COLO668 (cell line): ENCODE results near the gene HECTD2.
"Not testable (repeated sequence)": the region's sequence is repeated elsewhere in the genome, so short reads cannot be mapped to it uniquely, and the experiment has no call there.

ENCODE experiments used
- DNase-seq: peaks from one replicate; lab custom pipeline; 2025; ENCODE audit not compliant: unreplicated experiment; lab: John Stamatoyannopoulos, UW

Gene HECTD2, protein sequence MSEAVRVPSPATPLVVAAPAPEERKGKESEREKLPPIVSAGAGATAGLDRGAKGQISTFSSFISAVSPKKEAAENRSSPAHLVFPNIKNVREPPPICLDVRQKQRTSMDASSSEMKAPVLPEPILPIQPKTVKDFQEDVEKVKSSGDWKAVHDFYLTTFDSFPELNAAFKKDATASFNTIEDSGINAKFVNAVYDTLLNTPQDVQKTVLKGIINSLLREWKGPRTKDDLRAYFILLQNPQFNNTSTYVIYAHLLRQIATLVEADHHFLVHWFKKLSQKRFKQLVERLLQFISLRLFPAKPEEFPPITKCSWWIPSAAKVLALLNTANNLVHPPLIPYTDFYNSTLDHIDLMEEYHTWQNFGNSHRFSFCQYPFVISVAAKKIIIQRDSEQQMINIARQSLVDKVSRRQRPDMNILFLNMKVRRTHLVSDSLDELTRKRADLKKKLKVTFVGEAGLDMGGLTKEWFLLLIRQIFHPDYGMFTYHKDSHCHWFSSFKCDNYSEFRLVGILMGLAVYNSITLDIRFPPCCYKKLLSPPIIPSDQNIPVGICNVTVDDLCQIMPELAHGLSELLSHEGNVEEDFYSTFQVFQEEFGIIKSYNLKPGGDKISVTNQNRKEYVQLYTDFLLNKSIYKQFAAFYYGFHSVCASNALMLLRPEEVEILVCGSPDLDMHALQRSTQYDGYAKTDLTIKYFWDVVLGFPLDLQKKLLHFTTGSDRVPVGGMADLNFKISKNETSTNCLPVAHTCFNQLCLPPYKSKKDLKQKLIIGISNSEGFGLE

DNA sequence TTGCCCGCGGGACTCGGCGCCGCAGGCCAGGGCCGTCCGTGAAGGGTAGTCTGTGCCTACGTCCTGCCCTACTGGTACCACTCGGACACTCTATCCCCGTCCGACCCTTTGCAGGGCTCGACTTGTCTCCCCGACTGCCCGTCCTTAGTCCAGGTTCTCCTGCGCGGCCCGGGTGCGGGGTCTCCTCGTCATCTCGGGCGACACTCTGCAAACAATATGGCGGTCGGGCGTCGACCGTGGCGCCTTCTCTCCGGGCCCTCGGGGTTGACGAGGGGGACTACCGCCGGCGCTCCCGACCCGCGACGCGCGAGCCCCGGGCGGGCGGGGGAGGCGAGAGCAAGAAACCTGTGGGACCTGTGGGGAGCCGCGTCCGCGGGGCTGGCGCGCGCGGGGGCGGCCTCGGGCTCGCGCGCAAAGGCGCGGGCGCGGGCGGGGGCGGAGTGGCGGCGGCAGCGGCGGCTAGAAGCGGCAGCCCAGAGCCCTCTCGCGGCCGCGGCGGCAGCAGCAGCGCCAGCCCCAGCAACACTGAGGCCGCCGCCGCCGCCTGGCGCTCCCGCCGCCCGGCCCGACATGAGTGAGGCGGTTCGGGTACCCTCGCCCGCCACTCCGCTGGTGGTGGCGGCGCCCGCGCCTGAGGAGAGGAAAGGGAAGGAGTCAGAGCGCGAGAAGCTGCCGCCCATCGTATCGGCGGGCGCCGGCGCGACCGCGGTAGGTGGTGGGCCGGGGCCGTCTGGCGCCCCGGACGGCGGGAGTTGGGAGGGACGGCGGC, at the start of gene HECTD2:
Gene HECTD2, plus strand, starts transcription at position 476 of the 769 bp plus-strand sequence. Its CDS starts 95 bp downstream, at position 571.
- peak; percentile 84 for DNase-seq

GRCh38 chr10:91360461-91360860, 49.7 kb upstream of the HECTD2 start:
- DNase-seq = no peak

DNA sequence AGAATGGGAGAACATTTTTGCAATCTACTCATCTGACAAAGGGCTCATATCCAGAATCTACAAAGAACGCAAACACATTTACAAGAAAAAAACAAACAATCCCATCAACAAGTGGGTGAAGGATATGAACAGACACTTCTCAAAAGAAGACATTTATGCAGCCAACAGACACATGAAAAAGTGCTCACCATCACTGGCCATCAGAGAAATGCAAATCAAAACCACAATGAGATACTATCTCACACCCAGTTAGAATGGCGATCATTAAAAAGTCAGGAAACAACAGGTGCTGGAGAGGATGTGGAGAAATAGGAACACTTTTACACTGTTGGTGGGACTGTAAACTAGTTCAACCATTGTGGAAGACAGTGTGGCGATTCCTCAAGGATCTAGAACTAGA, 44.6 kb upstream of the HECTD2 start:
- DNase-seq = not testable (repeated sequence)

GRCh38 chr10:91366704-91367103, 43.4 kb upstream of the HECTD2 start:
- DNase-seq = no peak

GRCh38 chr10:91367127-91367531, 43.0 kb upstream of the HECTD2 start:
- no peak for DNase-seq

DNA sequence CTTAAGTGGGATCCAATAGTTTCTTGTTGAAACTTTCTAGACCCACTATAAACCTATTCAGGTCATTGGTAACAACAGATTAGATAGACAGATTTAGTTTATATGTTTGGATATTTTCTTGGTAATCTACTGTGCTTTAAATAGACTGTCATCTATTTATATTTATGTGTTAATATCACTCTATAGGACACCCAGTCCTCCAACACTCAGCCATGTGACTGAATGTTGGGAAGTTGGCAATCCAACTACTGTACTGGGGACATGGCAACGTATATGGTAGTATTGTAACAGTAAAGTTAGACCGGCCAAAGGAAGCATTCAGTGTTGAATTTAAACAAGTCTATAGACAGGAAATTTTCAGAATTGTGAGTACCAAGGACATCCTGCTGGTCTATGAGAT, 42.6 kb upstream of the HECTD2 start:
- DNase-seq = no peak

- DNase-seq = not testable (repeated sequence)
Observed at GRCh38 chr10:91369978-91370589, 40.1 kb upstream of the HECTD2 start.

DNA sequence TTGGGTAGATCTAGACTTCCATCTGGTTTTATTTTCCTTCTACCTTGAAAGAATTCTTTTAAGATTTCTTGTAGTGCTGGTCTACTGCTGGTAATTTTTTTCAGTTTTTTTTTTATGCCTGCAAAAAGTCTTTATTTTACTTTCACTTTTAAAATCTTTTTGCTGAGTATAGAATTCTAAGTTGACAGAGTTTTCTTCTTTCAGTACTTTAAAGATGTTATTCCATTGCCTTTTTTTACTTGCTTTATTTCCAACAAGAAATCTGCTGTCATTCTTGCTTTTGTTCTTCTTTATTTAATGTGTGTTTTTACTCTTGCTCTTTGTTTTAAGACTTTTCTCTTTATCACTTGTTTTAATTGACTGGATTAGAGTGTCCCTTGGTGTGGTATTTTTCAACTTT, 36.1 kb upstream of the HECTD2 start:
- no peak for DNase-seq

- no peak for DNase-seq
Observed at GRCh38 chr10:91378061-91378460, 32.1 kb upstream of the HECTD2 start.

DNA sequence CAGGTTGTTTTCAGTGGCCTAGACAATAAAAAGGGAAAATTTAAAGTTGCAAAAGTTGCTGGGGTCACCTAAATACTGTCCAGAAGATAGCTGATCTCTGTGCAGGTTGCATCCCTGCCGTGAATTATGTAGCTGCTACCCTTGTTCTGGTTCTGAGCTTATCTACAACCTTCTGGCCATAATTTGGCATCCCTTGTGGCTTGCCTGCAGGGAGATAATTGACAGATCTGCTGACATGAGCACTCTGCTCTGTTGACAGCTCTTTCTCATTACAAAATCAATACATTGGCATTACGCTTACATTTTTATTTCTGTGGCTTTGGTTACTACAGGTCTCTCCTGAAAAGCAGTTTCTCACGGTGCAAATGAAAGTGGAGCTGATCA, 29.3 kb upstream of the HECTD2 start:
- DNase-seq = no peak

GRCh38 chr10:91381257-91381891, 28.8 kb upstream of the HECTD2 start:
- DNase-seq = no peak

- no peak for DNase-seq
Observed at GRCh38 chr10:91385306-91386085, 24.6 kb upstream of the HECTD2 start.

- DNase-seq = no peak
Observed at GRCh38 chr10:91389636-91390512, 20.3 kb upstream of the HECTD2 start.

DNA sequence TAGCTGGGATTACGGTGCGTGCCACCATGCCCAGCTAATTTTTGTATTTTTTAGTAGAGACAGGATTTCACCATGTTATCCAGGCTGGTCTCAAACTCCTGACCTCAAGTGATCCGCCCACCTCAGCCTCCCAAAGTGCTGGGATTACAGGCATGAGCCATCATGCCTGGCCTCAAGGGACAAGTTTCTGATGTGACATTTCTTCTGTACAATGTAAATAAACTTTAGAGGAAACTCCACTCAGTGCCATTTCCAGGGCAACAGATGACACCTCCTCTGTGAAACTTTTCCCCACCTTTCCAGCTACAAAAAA, 19.7 kb upstream of the HECTD2 start:
- not testable (repeated sequence) for DNase-seq

- no peak for DNase-seq
Observed at GRCh38 chr10:91391920-91392319, 18.2 kb upstream of the HECTD2 start.

DNA sequence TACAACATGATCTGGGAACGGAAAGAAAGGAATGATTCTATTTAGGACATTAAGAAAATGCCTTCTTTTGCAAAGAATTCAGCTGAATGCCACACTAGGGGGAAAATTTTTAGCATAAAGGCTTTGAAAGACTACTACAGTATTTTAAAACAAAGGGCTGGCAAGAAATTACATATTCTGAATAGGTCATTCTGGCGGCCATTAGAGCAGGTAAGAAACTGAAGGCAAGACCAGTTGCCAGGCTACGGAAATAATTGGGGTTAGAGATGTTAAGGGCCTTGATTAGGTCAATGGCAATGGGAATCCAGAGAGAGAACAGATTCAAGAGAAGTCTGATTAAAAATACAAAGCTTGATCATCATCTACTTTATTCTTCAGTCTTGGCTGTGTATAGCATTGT, 3.8 kb upstream of the HECTD2 start:
- no peak for DNase-seq

DNA sequence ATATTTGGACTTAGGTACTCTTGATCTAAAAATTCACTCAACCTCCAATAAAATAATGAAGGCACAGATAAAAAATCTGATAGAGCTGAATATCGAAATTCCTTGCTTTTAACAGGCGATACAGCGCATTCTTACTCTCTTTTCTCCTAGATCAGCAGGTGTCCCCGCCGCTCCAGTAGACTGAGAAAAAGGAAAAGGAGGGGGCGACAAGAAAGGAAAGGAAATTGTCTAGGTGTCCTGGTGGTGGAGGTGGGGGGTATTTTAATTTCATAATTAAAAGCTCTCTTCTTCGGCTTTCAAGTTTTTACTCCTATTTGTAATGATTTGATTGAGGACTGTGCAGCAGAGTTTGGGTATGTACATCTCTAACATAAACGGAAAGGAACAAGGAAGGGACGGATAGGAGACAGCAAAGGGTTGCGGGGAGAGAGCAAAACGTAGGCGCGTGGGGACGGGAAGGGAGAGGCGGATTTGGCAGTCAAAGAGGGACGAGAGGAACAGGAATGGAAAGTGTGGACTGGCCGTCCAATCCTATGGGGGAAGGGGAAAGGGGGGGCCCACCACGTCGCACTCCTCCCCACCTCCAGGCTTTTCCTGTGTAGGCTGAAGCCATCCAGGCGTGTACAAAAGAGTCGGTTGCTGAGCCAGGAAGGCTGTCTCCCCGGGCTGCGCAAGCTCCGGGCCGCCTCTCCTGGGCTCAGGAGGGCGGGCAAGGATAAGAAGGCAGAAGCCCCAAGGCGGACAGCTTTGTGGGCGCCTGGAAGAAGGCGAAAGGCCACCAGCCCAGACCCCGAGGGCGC, 875 bp upstream of the HECTD2 start:
- peak; percentile 65 for DNase-seq
